CD4-positive, alpha-beta memory T cell (primary cell): ENCODE measurements around the gene KDM2A. TPM values are rescaled to one million over a fixed set of nuclear protein-coding genes. Genes with fewer than 3 reads are reported as not detected.
A peak's percentile ranks its signal among the peaks of the same experiment; 100 is the strongest.

Experiments used
- CTCF ChIA-PET: fragments of 350-600 bp; sonication (Branson Sonifier 250); formaldehyde crosslinking; loops from one replicate; lab custom pipeline; 2021; ENCODE audit warnings: inconsistent platforms; ENCODE audit not compliant: partially characterized antibody; lab: Charles Lee
- POLR2A ChIA-PET: fragments of 350-600 bp; sonication (Branson Sonifier 250); formaldehyde crosslinking; loops from one replicate; lab custom pipeline; 2021; ENCODE audit not compliant: partially characterized antibody; lab: Charles Lee
- DNase-seq, 5 donors: peaks; one replicate each; pipeline versions ENCODE4 v3.0.0 to v3.0.0-alpha.2; 2020 to 2022; ENCODE audit warnings: mixed read lengths in 1 of 5
- H3K27ac ChIP-seq: one replicate; pipeline ENCODE4 v1.7.0; 2013; ENCODE audit warnings: low read depth, low read length
- H3K27me3 ChIP-seq: 2 replicates; pipeline ENCODE4 v1.7.0; 2013; ENCODE audit warnings: mild to moderate bottlenecking, low read length, moderate library complexity; ENCODE audit not compliant: insufficient read depth
- H3K36me3 ChIP-seq: 2 replicates; pipeline ENCODE4 v1.7.0; 2013; ENCODE audit warnings: mild to moderate bottlenecking, low read length, moderate library complexity; ENCODE audit not compliant: insufficient read depth
- H3K4me1 ChIP-seq: 2 replicates; pipeline ENCODE4 v1.7.0; 2013; ENCODE audit warnings: mild to moderate bottlenecking, low read length, moderate library complexity; ENCODE audit not compliant: insufficient read depth
- H3K4me3 ChIP-seq, 2 donors: one replicate each; pipeline ENCODE4 v1.7.0; 2013; ENCODE audit warnings: low read length in 2 of 2, mild to moderate bottlenecking in 1 of 2
- H3K9me3 ChIP-seq, 2 donors: one replicate each; pipeline ENCODE4 v1.7.0; 2013; ENCODE audit warnings: low read length in 2 of 2, control low read depth in 1 of 2; ENCODE audit not compliant: control insufficient read depth in 1 of 2
- H3K27ac Mint-ChIP-seq, 7 donors: one replicate each; pipeline ENCODE4 v1.8.0; 2020 to 2021; ENCODE audit warnings: mixed read lengths in 7 of 7, mild to moderate bottlenecking in 6 of 7, inconsistent platforms in 3 of 7, moderate library complexity in 3 of 7
- H3K27me3 Mint-ChIP-seq, 2 donors: one replicate each; pipeline ENCODE4 v1.8.0; 2020 to 2021; ENCODE audit warnings: mixed read lengths in 2 of 2
- H3K36me3 Mint-ChIP-seq, 2 donors: one replicate each; pipeline ENCODE4 v1.8.0; 2020 to 2021; ENCODE audit warnings: mixed read lengths in 2 of 2, inconsistent platforms in 1 of 2, mild to moderate bottlenecking in 1 of 2
- H3K4me1 Mint-ChIP-seq, 4 donors: one replicate each; pipeline ENCODE4 v1.8.0; 2020 to 2021; ENCODE audit warnings: mixed read lengths in 4 of 4, mild to moderate bottlenecking in 1 of 4
- H3K4me3 Mint-ChIP-seq, 8 donors: one replicate each; pipeline ENCODE4 v1.8.0; 2020 to 2021; ENCODE audit warnings: mixed read lengths in 8 of 8, mild to moderate bottlenecking in 7 of 8, moderate library complexity in 6 of 8, inconsistent platforms in 3 of 8
- H3K9me3 Mint-ChIP-seq, 8 donors: one replicate each; pipeline ENCODE4 v1.8.0; 2020 to 2021; ENCODE audit warnings: mixed read lengths in 8 of 8, mild to moderate bottlenecking in 5 of 8, inconsistent platforms in 3 of 8, moderate library complexity in 1 of 8
- intact Hi-C: fragments of 100-400 bp; cut with micrococcal nuclease; formaldehyde crosslinking; loops from one replicate; pipeline ENCODE4 v1.15.1; 2023
- polyA plus RNA-seq, 2 donors: library from polyadenylated mRNA; unstranded; fragments of 300-500 nt; fragmentation: Illumina TruSeq; gene quantifications; one replicate each; pipeline ENCODE4 v1.2.3, GENCODE V29; 2021
- total RNA-seq, 2 experiments: library from RNA; stranded (reverse); gene quantifications; one replicate each; pipeline ENCODE4 v1.2.3, GENCODE V29; 2021

The KDM2A gene
- total and polyA plus RNA-seq, 4 experiments from 2014 or later: 14.0 to 200 (median 105) TPM

GRCh38 chr11:67286621-67287333 lies 167.7 kb downstream of the KDM2A start:
- Mint-ChIP-seq H3K9me3 (no peaks in the 10 kb centered on the region), H3K36me3 (peaks cover 17 to 56% of the 10 kb centered on the region in 2 donors), H3K27ac (peak overlapping the region; percentile 95 to 100 (median 98)), H3K4me3 (peak overlapping the region; percentile 79 to 90 (median 86)), H3K27me3 (no peaks in the 10 kb centered on the region), H3K4me1 (peaks cover 23 to 79% (median 37%) of the 10 kb centered on the region in 4 donors)
- peak in 1 of 5 donors; percentile 53 for DNase-seq
- peaks cover 77% of the 10 kb centered on the region for H3K4me1 ChIP-seq
- ChIA-PET POLR2A (interaction anchor here (0.8 to 21.8 kb wide), 12 partner anchors 14 to 444 kb away, joined by 3 to 1163 read pairs (median 16); partner anchors contain the start of genes GRK2, POLD4, PPP1CA and PTPRCAP), CTCF (interaction anchor here (1.1 to 3.7 kb wide), 6 partner anchors 9 to 84 kb away, joined by 3 to 22 read pairs (median 6); no protein-coding TSS in a partner anchor)
- no peaks in the 10 kb centered on the region for H3K9me3 ChIP-seq
- H3K36me3 ChIP-seq: peaks cover 57% of the 10 kb centered on the region
- peak overlapping the region in 1 of 2 donors; percentile 18 for H3K4me3 ChIP-seq
- intact Hi-C loops: no loop called here
- no peaks in the 10 kb centered on the region for H3K27me3 ChIP-seq
- H3K27ac ChIP-seq: peak overlapping the region; percentile 88

GRCh38 chr11:67287355-67288197 lies 168.5 kb downstream of the KDM2A start:
- Histone ChIP-seq H3K9me3 (no peaks in the 10 kb centered on the region), H3K4me3 (peak overlapping the region; percentile 50 to 62), H3K36me3 (peaks cover 57% of the 10 kb centered on the region), H3K27me3 (no peaks in the 10 kb centered on the region), H3K27ac (peak overlapping the region; percentile 88), H3K4me1 (peaks cover 77% of the 10 kb centered on the region)
- Mint-ChIP-seq H3K4me1 (peaks cover 24 to 79% (median 38%) of the 10 kb centered on the region in 4 donors), H3K4me3 (peak overlapping the region; percentile 79 to 90 (median 86)), H3K36me3 (peaks cover 18 to 53% of the 10 kb centered on the region in 2 donors), H3K27ac (peak overlapping the region; percentile 95 to 100 (median 98)), H3K27me3 (no peaks in the 10 kb centered on the region), H3K9me3 (no peaks in the 10 kb centered on the region)
- intact Hi-C loops: loop anchor here (1.0 to 2.0 kb wide), 6 partner anchors 10 to 47 kb away; partner anchors contain the start of gene SSH3
- CTCF ChIA-PET: interaction anchor here (1.1 to 5.1 kb wide), 9 partner anchors 9 to 84 kb away, joined by 3 to 34 read pairs (median 7); no protein-coding TSS in a partner anchor
- POLR2A ChIA-PET: interaction anchor here (0.8 to 21.8 kb wide), 18 partner anchors 15 to 444 kb away, joined by 3 to 1163 read pairs (median 6); partner anchors contain the start of genes GRK2, POLD4, PPP1CA and PTPRCAP
- DNase-seq: peak in 4 of 5 donors; percentile 58 to 68 (median 62)

- H3K4me3 ChIP-seq: peak overlapping the region; percentile 50 to 62
Observed at GRCh38 chr11:67288198-67288451, 169.1 kb downstream of the KDM2A start.

GRCh38 chr11:67288452-67289225 lies 169.6 kb downstream of the KDM2A start:
- POLR2A ChIA-PET: interaction anchor here (0.9 to 21.8 kb wide), 21 partner anchors 14 to 446 kb away, joined by 3 to 1163 read pairs (median 6); partner anchors contain the start of genes CLCF1, GRK2, POLD4 and PPP1CA
- Histone ChIP-seq H3K36me3 (peaks cover 46% of the 10 kb centered on the region), H3K4me1 (peaks cover 77% of the 10 kb centered on the region), H3K27me3 (no peaks in the 10 kb centered on the region), H3K27ac (peak overlapping the region; percentile 88), H3K4me3 (peak overlapping the region; percentile 58 to 62), H3K9me3 (no peaks in the 10 kb centered on the region)
- CTCF ChIA-PET: interaction anchor here (0.7 to 5.1 kb wide), 13 partner anchors 8 to 94 kb away, joined by 3 to 34 read pairs (median 6); partner anchors contain the start of gene SSH3
- peak overlapping the region; percentile 79 to 90 (median 86) for H3K4me3 Mint-ChIP-seq
- no peaks in the 10 kb centered on the region for H3K27me3 Mint-ChIP-seq
- peak; percentile 89 to 94 (median 91) for DNase-seq
- peak overlapping the region; percentile 95 to 100 (median 98) for H3K27ac Mint-ChIP-seq
- intact Hi-C loops: loop anchor here (1.0 to 2.0 kb wide), 6 partner anchors 11 to 48 kb away; partner anchors contain the start of gene SSH3
- H3K36me3 Mint-ChIP-seq: peaks cover 14 to 53% of the 10 kb centered on the region in 2 donors
- peaks cover 32 to 81% (median 46%) of the 10 kb centered on the region in 4 donors for H3K4me1 Mint-ChIP-seq
- H3K9me3 Mint-ChIP-seq: no peaks in the 10 kb centered on the region

More at GRCh38 chr11:67288198-67288451, 169.1 kb downstream of the KDM2A start:
- intact Hi-C loops: loop anchor here (1.0 to 2.0 kb wide), 6 partner anchors 11 to 48 kb away; partner anchors contain the start of gene SSH3
- no peaks in the 10 kb centered on the region for H3K9me3 ChIP-seq
- Mint-ChIP-seq H3K27ac (peak overlapping the region; percentile 95 to 100 (median 98)), H3K27me3 (no peaks in the 10 kb centered on the region), H3K4me3 (peak overlapping the region; percentile 79 to 90 (median 86)), H3K9me3 (no peaks in the 10 kb centered on the region), H3K4me1 (peaks cover 30 to 79% (median 43%) of the 10 kb centered on the region in 4 donors), H3K36me3 (peaks cover 19 to 53% of the 10 kb centered on the region in 2 donors)
- DNase-seq: no peak
- H3K4me1 ChIP-seq: peaks cover 77% of the 10 kb centered on the region
- ChIA-PET POLR2A (interaction anchor here (1.3 to 21.8 kb wide), 17 partner anchors 15 to 445 kb away, joined by 3 to 1163 read pairs (median 6); partner anchors contain the start of genes GRK2, POLD4, PPP1CA and RCE1), CTCF (interaction anchor here (1.2 to 5.1 kb wide), 8 partner anchors 9 to 58 kb away, joined by 3 to 34 read pairs (median 10); no protein-coding TSS in a partner anchor)
- H3K27me3 ChIP-seq: no peaks in the 10 kb centered on the region
- H3K36me3 ChIP-seq: peaks cover 51% of the 10 kb centered on the region
- H3K27ac ChIP-seq: peak overlapping the region; percentile 88

- peaks cover 16 to 53% of the 10 kb centered on the region in 2 donors for H3K36me3 Mint-ChIP-seq
Observed at GRCh38 chr11:67289226-67289650, 170.2 kb downstream of the KDM2A start, which contains the start of gene ANKRD13D. Gene ANKRD13D (plus strand): TSS chr11:67289303. CDS start chr11:67289461, 158 bp downstream.

More at GRCh38 chr11:67289226-67289650, 170.2 kb downstream of the KDM2A start, which contains the start of gene ANKRD13D:
- Mint-ChIP-seq H3K27ac (peak within 1 kb of the TSS; percentile 95 to 100 (median 98)), H3K4me1 (peaks cover 34 to 82% (median 51%) of the 10 kb centered on the region in 4 donors), H3K9me3 (peaks cover 0 to 2% (median 0%) of the 10 kb centered on the region in 8 donors), H3K27me3 (no peaks in the 10 kb centered on the region), H3K4me3 (peak within 1 kb of the TSS; percentile 89 to 95 (median 90))
- ChIA-PET CTCF (interaction anchor here (0.7 to 5.1 kb wide), 11 partner anchors 11 to 93 kb away, joined by 3 to 34 read pairs (median 4); partner anchors contain the start of gene SSH3), POLR2A (interaction anchor here (0.7 to 21.8 kb wide), 16 partner anchors 14 to 123 kb away, joined by 3 to 1163 read pairs (median 8); partner anchors contain the start of genes CLCF1, GRK2, POLD4 and PPP1CA)
- peak within 1 kb of the TSS; percentile 58 to 62 for H3K4me3 ChIP-seq
- no peak for DNase-seq
- peaks cover 40% of the 10 kb centered on the region for H3K36me3 ChIP-seq
- no peaks in the 10 kb centered on the region for H3K9me3 ChIP-seq
- peaks cover 77% of the 10 kb centered on the region for H3K4me1 ChIP-seq
- H3K27ac ChIP-seq: peak within 1 kb of the TSS; percentile 88
- intact Hi-C loops: loop anchor here (2.0 kb wide), 1 partner anchor 14 kb away; the partner anchor contains the start of gene SSH3
- no peaks in the 10 kb centered on the region for H3K27me3 ChIP-seq
